Gastroesophageal sphincter (tissue), 3 donors: ENCODE measurements around the gene PLIN4.

Experiments used
- POLR2A ChIP-seq, 2 donors: fragments of 450-650 bp; IDR thresholded peaks; one replicate each; pipeline ENCODE4 v1.6.1; 2017; ENCODE audit warnings: antibody characterized with exemption in 2 of 2, mild to moderate bottlenecking in 2 of 2, moderate library complexity in 1 of 2
- TF ChIP-seq, protein P1 (sequence below), 4 experiments: fragments of 200-600 bp in 2 of 4; fragments of 450-650 bp in 2 of 4; sonication (generic) in 1 of 4; IDR thresholded peaks; one replicate each; pipeline ENCODE4 v1.5.1; 2017 to 2019; ENCODE audit warnings: antibody characterized with exemption in 4 of 4, mild to moderate bottlenecking in 2 of 4, moderate library complexity in 2 of 4

DNA sequence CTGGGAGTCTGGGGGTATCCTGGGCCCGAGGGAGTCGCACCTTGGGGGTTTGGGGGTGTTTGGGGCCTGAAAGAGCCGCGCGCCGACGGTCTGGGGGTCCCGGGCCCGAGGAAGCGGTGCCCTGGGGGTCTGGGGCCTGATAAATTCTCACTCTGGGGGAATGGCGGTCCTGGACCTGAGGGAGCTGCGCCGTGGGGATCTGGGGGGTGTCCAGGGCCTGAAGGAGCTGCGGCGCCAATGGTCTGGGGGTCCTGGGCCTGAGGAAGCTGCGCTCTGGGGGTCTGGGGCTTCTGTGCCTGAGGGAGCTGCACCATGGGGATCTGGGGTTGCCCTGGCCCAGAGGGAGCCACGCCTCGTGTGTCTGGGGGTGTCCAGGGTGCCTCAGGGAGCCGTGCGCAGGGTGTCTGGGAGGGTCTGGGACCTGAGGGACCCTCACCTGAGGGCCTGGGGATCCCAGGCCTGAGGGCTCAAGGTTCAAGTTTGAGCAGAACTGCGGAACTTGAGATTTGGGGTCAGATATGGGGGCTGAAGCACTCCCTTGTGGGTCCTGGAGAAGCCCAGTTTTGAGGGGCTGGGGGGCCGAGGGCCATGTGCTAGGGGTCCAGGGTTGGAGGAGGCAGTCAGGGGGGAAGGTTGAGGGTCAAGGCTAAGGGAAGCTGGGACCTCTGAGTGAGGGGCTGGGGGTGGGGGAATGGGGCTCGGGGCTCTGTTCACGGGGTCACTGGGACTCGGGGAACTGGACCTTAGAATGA is 45.1 kb downstream of the PLIN4 start:
- TF ChIP-seq, protein P1, sequence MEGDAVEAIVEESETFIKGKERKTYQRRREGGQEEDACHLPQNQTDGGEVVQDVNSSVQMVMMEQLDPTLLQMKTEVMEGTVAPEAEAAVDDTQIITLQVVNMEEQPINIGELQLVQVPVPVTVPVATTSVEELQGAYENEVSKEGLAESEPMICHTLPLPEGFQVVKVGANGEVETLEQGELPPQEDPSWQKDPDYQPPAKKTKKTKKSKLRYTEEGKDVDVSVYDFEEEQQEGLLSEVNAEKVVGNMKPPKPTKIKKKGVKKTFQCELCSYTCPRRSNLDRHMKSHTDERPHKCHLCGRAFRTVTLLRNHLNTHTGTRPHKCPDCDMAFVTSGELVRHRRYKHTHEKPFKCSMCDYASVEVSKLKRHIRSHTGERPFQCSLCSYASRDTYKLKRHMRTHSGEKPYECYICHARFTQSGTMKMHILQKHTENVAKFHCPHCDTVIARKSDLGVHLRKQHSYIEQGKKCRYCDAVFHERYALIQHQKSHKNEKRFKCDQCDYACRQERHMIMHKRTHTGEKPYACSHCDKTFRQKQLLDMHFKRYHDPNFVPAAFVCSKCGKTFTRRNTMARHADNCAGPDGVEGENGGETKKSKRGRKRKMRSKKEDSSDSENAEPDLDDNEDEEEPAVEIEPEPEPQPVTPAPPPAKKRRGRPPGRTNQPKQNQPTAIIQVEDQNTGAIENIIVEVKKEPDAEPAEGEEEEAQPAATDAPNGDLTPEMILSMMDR (IDR thresholded peaks at IDR 0.05), result no peak
- TF ChIP-seq POLR2A (IDR thresholded peaks at IDR 0.05), result no peak
